Measurements from ENCODE around the gene SMCP.

GRCh38 chr1:152855661-152856060, 22.5 kb upstream of the SMCP start:
- no peak for TF ChIP-seq CTCF (IDR thresholded peaks at IDR 0.05)
- TF ChIP-seq POLR2A (IDR thresholded peaks at IDR 0.05) = no peak
- no peak for TF ChIP-seq EP300 (IDR thresholded peaks at IDR 0.05)
